Stimulated activated CD4-positive, alpha-beta T cell treated with anti-CD3 and anti-CD28 coated beads, Interleukin-15, amount 100 ng/mL, for 48 hours (primary cell): ENCODE data around the gene EPS8L3.
"Not testable (repeated sequence)": the region's sequence is repeated elsewhere in the genome, so short reads cannot be mapped to it uniquely, and the experiment has no call there.

Source experiments
- DNase-seq, 2 donors: peaks; one replicate each; pipeline ENCODE4 v3.0.0-alpha.2; 2020; ENCODE audit warnings: low read depth in 2 of 2

Gene EPS8L3

GRCh38 chr1:109711593-109712320 lies 52.0 kb downstream of the EPS8L3 start, which contains the start of gene GSTM5:
Gene GSTM5, plus strand, starts transcription at chr1:109712251. Its CDS starts 62 bp downstream, at chr1:109712313.
- not testable (repeated sequence) for DNase-seq

- DNase-seq, result not testable (repeated sequence)
These were observed 53.9 kb downstream of the EPS8L3 start for GRCh38 chr1:109709822-109710221.

- DNase-seq, result not testable (repeated sequence)
These were observed 54.8 kb downstream of the EPS8L3 start for GRCh38 chr1:109708949-109709348.

- DNase-seq, result no peak
These were observed 58.3 kb downstream of the EPS8L3 start for GRCh38 chr1:109705411-109705810.

GRCh38 chr1:109704173-109704572 lies 59.5 kb downstream of the EPS8L3 start:
- no peak for DNase-seq

- not testable (repeated sequence) for DNase-seq
These were observed 60.8 kb downstream of the EPS8L3 start for GRCh38 chr1:109702940-109703339.
